CD4-positive, alpha-beta T cell treated with Interferon gamma for 1 hour (primary cell): ENCODE results near the gene GAD1.

Experiments
- DNase-seq: peaks from one replicate; pipeline ENCODE4 v3.0.0-alpha.2; 2020

The GAD1 gene

GRCh38 chr2:170897108-170897507 lies 80.4 kb downstream of the GAD1 start:
- DNase-seq, result no peak

- DNase-seq, result no peak
Measured at GRCh38 chr2:170905864-170906263, 89.2 kb downstream of the GAD1 start.
